SU-DHL-6 (cell line): ENCODE measurements around the gene B3GNT8.

Experiments used
- H2AFZ ChIP-seq: fragments of 200-600 bp; sonication (generic); 2 replicates; pipeline ENCODE4 v1.6.1; 2014; ENCODE audit warnings: low read depth, mild to moderate bottlenecking, moderate library complexity, mixed read lengths, antibody characterized with exemption, low read length; ENCODE audit not compliant: severe bottlenecking
- H3F3A ChIP-seq: fragments of 200-600 bp; shearing (Covaris generic); 2 replicates; pipeline ENCODE4 v1.6.0; 2016; ENCODE audit warnings: antibody characterized with exemption, mild to moderate bottlenecking; ENCODE audit not compliant: insufficient read depth
- H3K27ac ChIP-seq: fragments of 200-600 bp; sonication (generic); 2 replicates; pipeline ENCODE4 v1.5.1; 2016; ENCODE audit warnings: low read depth, mild to moderate bottlenecking, low read length, moderate library complexity, mixed read lengths
- H3K27me3 ChIP-seq: fragments of 200-600 bp; sonication (generic), shearing (Covaris generic); 2 replicates; pipeline ENCODE4 v1.6.0; 2014; ENCODE audit warnings: mild to moderate bottlenecking, low read length
- H3K36me3 ChIP-seq: fragments of 200-600 bp; sonication (generic); 2 replicates; pipeline ENCODE4 v1.6.1; 2014; ENCODE audit warnings: mild to moderate bottlenecking, low read length, mixed read lengths
- H3K4me2 ChIP-seq: fragments of 300-600, 200-600 bp; shearing (Covaris generic), sonication (generic); 2 replicates; pipeline ENCODE4 v1.6.0; 2014; ENCODE audit warnings: low read length, low read depth, mild to moderate bottlenecking; ENCODE audit not compliant: poor library complexity, severe bottlenecking
- H3K4me3 ChIP-seq: fragments of 200-600 bp; sonication (generic); 2 replicates; pipeline ENCODE4 v1.5.1; 2014; ENCODE audit warnings: antibody characterized with exemption, low read length, mild to moderate bottlenecking, mixed read lengths; ENCODE audit not compliant: insufficient read depth, poor library complexity, severe bottlenecking
- H3K79me2 ChIP-seq: fragments of 200-600 bp; sonication (generic); 2 replicates; pipeline ENCODE4 v1.6.1; 2014; ENCODE audit warnings: mild to moderate bottlenecking, low read length, moderate library complexity; ENCODE audit not compliant: insufficient read depth
- H3K9ac ChIP-seq: fragments of 200-600 bp; sonication (generic); 2 replicates; pipeline ENCODE4 v1.7.0; 2014; ENCODE audit warnings: mild to moderate bottlenecking, low read length
- H3K9me2 ChIP-seq: fragments of 200-600 bp; sonication (generic); replicated peaks from 2 replicates; pipeline ENCODE4 v1.6.1; 2014; ENCODE audit warnings: low read length; ENCODE audit not compliant: insufficient read depth
- H3K9me3 ChIP-seq: fragments of 200-600 bp; sonication (generic); 2 replicates; pipeline ENCODE4 v1.6.1; 2014; ENCODE audit warnings: low read length, mixed read lengths; ENCODE audit not compliant: insufficient read depth
- H4K20me1 ChIP-seq: fragments of 200-600 bp; sonication (generic); 2 replicates; pipeline ENCODE4 v1.6.1; 2014; ENCODE audit warnings: low read depth, mild to moderate bottlenecking, antibody characterized with exemption, low read length, moderate library complexity, mixed read lengths
- EZH2phosphoT487 ChIP-seq: fragments of 200-600 bp; sonication (generic), shearing (Covaris generic); conservative IDR thresholded peaks from 2 replicates; pipeline ENCODE4 v1.6.1; 2018; ENCODE audit warnings: mild to moderate bottlenecking, antibody characterized with exemption, low read length, moderate library complexity, mixed read lengths
- TF ChIP-seq, protein P1 (sequence below): fragments of 200-600 bp; sonication (generic); IDR thresholded peaks from one replicate; pipeline ENCODE4 v1.5.1; 2017; ENCODE audit warnings: antibody characterized with exemption, mild to moderate bottlenecking, low read length, moderate library complexity; ENCODE audit not compliant: insufficient read depth, poor library complexity, severe bottlenecking

The B3GNT8 gene

DNA sequence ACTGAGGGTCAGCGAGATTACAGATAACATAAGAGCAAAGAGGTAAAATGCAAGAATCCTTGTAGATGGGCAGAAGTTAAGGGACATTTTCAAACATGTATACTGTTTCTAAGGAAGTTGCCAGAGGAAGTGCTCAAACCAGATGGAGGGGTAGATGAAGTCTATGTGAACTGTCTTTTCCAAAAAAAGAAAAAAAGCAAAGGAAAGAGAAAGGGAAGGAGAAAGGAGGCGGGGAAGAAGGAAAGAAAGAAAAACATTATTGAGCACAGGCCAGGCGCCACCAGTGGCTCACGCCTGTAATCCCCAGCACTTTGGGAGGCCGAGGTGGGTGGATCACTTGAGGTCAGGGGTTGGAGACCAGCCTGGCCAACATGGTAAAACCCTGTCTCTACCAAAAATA lies 7.3 kb upstream of the B3GNT8 start:
- no peak overlapping the region for H3K27ac ChIP-seq
- no peaks in the 10 kb centered on the region for H3F3A ChIP-seq
- no peaks in the 10 kb centered on the region for H3K9me3 ChIP-seq
- TF ChIP-seq, protein P1, sequence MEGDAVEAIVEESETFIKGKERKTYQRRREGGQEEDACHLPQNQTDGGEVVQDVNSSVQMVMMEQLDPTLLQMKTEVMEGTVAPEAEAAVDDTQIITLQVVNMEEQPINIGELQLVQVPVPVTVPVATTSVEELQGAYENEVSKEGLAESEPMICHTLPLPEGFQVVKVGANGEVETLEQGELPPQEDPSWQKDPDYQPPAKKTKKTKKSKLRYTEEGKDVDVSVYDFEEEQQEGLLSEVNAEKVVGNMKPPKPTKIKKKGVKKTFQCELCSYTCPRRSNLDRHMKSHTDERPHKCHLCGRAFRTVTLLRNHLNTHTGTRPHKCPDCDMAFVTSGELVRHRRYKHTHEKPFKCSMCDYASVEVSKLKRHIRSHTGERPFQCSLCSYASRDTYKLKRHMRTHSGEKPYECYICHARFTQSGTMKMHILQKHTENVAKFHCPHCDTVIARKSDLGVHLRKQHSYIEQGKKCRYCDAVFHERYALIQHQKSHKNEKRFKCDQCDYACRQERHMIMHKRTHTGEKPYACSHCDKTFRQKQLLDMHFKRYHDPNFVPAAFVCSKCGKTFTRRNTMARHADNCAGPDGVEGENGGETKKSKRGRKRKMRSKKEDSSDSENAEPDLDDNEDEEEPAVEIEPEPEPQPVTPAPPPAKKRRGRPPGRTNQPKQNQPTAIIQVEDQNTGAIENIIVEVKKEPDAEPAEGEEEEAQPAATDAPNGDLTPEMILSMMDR: no peak
- TF ChIP-seq EZH2phosphoT487: no peak
- H2AFZ ChIP-seq: no peak overlapping the region
- no peaks in the 10 kb centered on the region; the same call in 1 of the 2 replicates for H3K36me3 ChIP-seq
- H3K9ac ChIP-seq: no peak overlapping the region
- H3K9me2 ChIP-seq: no peaks in the 10 kb centered on the region
- peaks cover 11% of the 10 kb centered on the region for H3K79me2 ChIP-seq
- H4K20me1 ChIP-seq: no peaks in the 10 kb centered on the region
- no peak overlapping the region for H3K4me3 ChIP-seq
- H3K27me3 ChIP-seq: no peaks in the 10 kb centered on the region
- no peak overlapping the region for H3K4me2 ChIP-seq

DNA sequence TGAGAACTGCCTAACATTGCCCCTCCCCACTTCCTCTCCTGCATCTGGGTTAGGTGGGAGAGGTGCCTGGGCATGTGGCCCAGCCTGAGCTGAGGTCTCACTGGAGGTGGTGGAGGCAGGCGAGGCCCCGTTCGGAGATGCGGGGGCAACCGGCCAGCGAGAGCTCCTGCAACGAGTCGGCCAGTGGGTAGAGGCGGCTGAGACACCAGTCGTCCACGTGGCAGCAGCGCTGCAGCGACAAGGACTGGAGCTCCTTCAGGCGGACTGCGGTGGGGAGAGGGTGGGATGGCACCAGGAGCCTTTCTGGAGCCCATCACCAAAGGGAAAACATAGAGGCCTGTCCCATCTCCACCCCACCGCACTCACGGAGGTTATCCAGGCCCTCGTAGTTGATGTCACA lies 6.0 kb upstream of the B3GNT8 start:
- no peak overlapping the region for H3K4me3 ChIP-seq
- H3K9me3 ChIP-seq: no peaks in the 10 kb centered on the region
- no peaks in the 10 kb centered on the region for H4K20me1 ChIP-seq
- no peak overlapping the region for H2AFZ ChIP-seq
- no peaks in the 10 kb centered on the region for H3F3A ChIP-seq
- H3K9ac ChIP-seq: no peak overlapping the region
- no peaks in the 10 kb centered on the region for H3K9me2 ChIP-seq
- no peaks in the 10 kb centered on the region for H3K27me3 ChIP-seq
- no peak overlapping the region for H3K4me2 ChIP-seq
- H3K36me3 ChIP-seq: no peaks in the 10 kb centered on the region; the same call in 1 of the 2 replicates
- no peak overlapping the region for H3K27ac ChIP-seq
- TF ChIP-seq, protein P1: no peak
- no peak for TF ChIP-seq EZH2phosphoT487
- no peaks in the 10 kb centered on the region for H3K79me2 ChIP-seq

DNA sequence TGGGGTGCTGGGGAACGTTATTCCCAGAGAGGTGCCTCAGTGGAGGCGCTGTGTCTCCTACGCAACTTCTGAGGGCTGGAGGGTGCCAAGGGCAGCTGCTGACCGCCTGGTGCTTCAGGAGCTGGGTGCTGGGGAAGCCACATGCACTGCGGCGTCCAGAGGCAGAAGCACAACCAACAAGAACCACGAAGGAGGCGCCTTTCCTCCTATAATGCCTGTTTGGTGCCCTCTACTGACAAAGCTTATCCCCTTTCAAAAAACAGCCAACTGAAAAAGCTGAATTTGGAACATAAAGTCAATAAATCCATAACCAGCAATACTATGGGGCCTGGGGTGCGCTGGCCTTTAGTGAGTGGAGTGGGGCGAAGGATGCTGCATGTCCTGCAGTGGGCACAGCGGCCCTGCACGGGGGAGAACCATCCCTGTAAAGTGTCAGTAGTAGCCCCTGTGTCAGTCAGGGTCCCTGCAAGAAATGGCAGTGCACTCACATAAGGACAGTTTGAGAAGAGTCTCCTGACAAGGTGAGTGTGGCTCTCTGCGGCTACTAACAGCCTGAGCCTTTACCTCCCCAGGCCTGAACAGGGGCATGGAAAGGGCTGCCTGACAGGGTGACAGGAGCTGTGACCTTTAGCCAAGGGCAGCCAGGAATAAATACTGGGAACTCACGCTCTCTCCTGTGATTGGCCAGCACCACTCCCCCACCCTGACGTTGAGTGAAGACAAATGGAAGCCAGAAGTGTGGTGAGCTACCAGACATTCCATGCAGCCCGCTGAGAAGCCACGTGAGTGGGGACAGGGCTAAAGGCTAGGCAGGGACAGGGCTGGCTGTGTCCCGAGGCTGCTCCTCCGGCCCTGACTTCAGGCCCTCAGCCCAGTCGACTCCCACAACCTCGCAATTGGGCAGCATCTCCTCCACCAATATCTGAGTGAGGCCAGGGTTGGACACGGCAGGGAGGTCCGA lies 4.5 kb upstream of the B3GNT8 start:
- H3K27me3 ChIP-seq: no peaks in the 10 kb centered on the region
- no peak overlapping the region for H3K4me2 ChIP-seq
- no peaks in the 10 kb centered on the region for H3K79me2 ChIP-seq
- no peaks in the 10 kb centered on the region for H3F3A ChIP-seq
- no peak overlapping the region for H3K9ac ChIP-seq
- no peak overlapping the region for H3K4me3 ChIP-seq
- no peak for TF ChIP-seq EZH2phosphoT487
- TF ChIP-seq, protein P1: no peak
- H3K9me2 ChIP-seq: no peaks in the 10 kb centered on the region
- H3K36me3 ChIP-seq: no peaks in the 10 kb centered on the region; the same call in 1 of the 2 replicates
- no peak overlapping the region for H2AFZ ChIP-seq
- no peak overlapping the region for H3K27ac ChIP-seq
- H3K9me3 ChIP-seq: no peaks in the 10 kb centered on the region
- no peaks in the 10 kb centered on the region for H4K20me1 ChIP-seq
